Pancreas (tissue), 10 donors: ENCODE data around the gene PRKCQ. TPM values are rescaled to one million over a fixed set of nuclear protein-coding genes. Genes with fewer than 3 reads are reported as not detected.

Experiments used
- ATAC-seq, 4 donors: fragments of 200-7000 bp; cut with Tn5 transposase; one replicate each; pipeline versions ENCODE4 v1.8.0 to v1.9.1; 2020; ENCODE audit warnings: mild to moderate bottlenecking in 4 of 4, moderate library complexity in 4 of 4
- DNase-seq, 6 donors: peaks; one replicate each; pipeline ENCODE4 v3.0.0-alpha.2; 2020
- FAIRE-seq: peaks from 2 replicates; lab custom pipeline; 2012; peaks lifted over from hg19 to GRCh38; lab: Jason Lieb, UNC
- H3K27ac ChIP-seq, 4 donors: fragments of 200-600 bp; sonication (generic); 1 replicate in 3 of 4; 2 replicates in 1 of 4; pipeline versions ENCODE4 v1.5.0 to v1.8.0; 2020
- H3K27me3 ChIP-seq, 4 donors: fragments of 200-600 bp; one replicate each; pipeline ENCODE4 v1.8.0; 2021
- H3K36me3 ChIP-seq, 3 donors: fragments of 200-600 bp; sonication (generic) in 1 of 3; one replicate each; pipeline versions ENCODE4 v1.5.0 to v1.8.0; 2020 to 2021
- H3K4me1 ChIP-seq, 3 donors: fragments of 200-600 bp; one replicate each; pipeline ENCODE4 v1.8.0; 2021
- H3K4me3 ChIP-seq, 4 donors: fragments of 200-600 bp; sonication (generic) in 2 of 4; one replicate each; pipeline versions ENCODE4 v1.5.0 to v1.8.0; 2020 to 2021
- H3K9me3 ChIP-seq, 4 donors: fragments of 200-600 bp; one replicate each; pipeline ENCODE4 v1.8.0; 2021
- CTCF ChIP-seq, 4 donors: fragments of 200-600 bp; sonication (generic) in 3 of 4; IDR thresholded peaks; one replicate each; pipeline versions ENCODE4 v1.5.0 to v1.8.0; 2021; ENCODE audit warnings: antibody characterized with exemption in 4 of 4
- WGBS, 2 donors: extraction: QIAGEN DNeasy Blood & Tissue Kit; methylation state at CpG; one replicate each; pipeline ENCODE4 v1.1.7; 2013; 5-methylcytosine and 5-hydroxymethylcytosine counted together
- intact Hi-C, 3 donors: fragments of 100-400 bp; cut with DNase I; formaldehyde crosslinking; loops; one replicate each; pipeline versions ENCODE4 v1.11.1 to v1.14.2; 2022
- polyA plus RNA-seq, 2 donors: library from polyadenylated mRNA; stranded (reverse); fragments of 200-250 nt; gene quantifications; one replicate each; pipeline ENCODE4 v1.2.3, GENCODE V29; 2013
- total RNA-seq, 6 donors: library from RNA; stranded (reverse); fragmentation: NEBNext Ultra II Directional in 4 of 6; extraction: Animal tissue kit (Norgen Biotek cat#: 25700) in 4 of 6; gene quantifications; one replicate each; pipeline versions ENCODE4 v1.2.1 to v1.2.4, GENCODE V29; 2021 to 2023
- donor health status: healthy with polysubstance abuse.
- donor health status: DM: no; HTN: no; CAD: no; lungs with moderate emphysema.
- donor health status: DM: no; HTN: no; CAD: no.
- donor health status: control.
- donor health status: control.
- donor health status: Bipolar disorder and iron deficiency.
- donor health status: DM: yes; HTN: yes; CAD: no.
- donor health status: DM: no; HTN: no; CAD: no.
- donor health status: DM: no; HTN: no; CAD: no.
- donor health status: DM: yes; HTN: yes; CAD: no.

The PRKCQ gene
- total and polyA plus RNA-seq, 8 donors, result 1.4 to 5.2 (median 3.4) TPM

- FAIRE-seq (no peak), DNase-seq (no peak), ATAC-seq (no peak)
- Histone ChIP-seq H3K27ac (no peak overlapping the region), H3K9me3 (no peaks in the 10 kb centered on the region), H3K4me1 (no peaks in the 10 kb centered on the region), H3K27me3 (no peaks in the 10 kb centered on the region), H3K36me3 (no peaks in the 10 kb centered on the region), H3K4me3 (no peak overlapping the region)
- TF ChIP-seq CTCF (IDR thresholded peaks at IDR 0.05), result no peak
- intact Hi-C loops, result no loop called here
These were observed 110.4 kb downstream of the PRKCQ start for GRCh38 chr10:6469661-6470060.

GRCh38 chr10:6465854-6466601, 114.0 kb downstream of the PRKCQ start:
- intact Hi-C loops, result no loop called here
- no peak for TF ChIP-seq CTCF (IDR thresholded peaks at IDR 0.05)
- 89 to 94% methylated on average over 7 of the region's 7 CpGs for WGBS, 2 donors
- no peak overlapping the region for H3K27ac ChIP-seq
- H3K4me1 ChIP-seq, result no peaks in the 10 kb centered on the region
- H3K4me3 ChIP-seq, result no peak overlapping the region
- no peaks in the 10 kb centered on the region for H3K9me3 ChIP-seq
- FAIRE-seq (no peak), ATAC-seq (no peak), DNase-seq (no peak)
- no peaks in the 10 kb centered on the region for H3K36me3 ChIP-seq
- no peaks in the 10 kb centered on the region for H3K27me3 ChIP-seq

GRCh38 chr10:6465437-6465836, 114.6 kb downstream of the PRKCQ start:
- H3K36me3 ChIP-seq, result no peaks in the 10 kb centered on the region
- intact Hi-C loops, result no loop called here
- H3K9me3 ChIP-seq, result no peaks in the 10 kb centered on the region
- no peak overlapping the region for H3K27ac ChIP-seq
- no peak for ATAC-seq
- no peaks in the 10 kb centered on the region for H3K4me1 ChIP-seq
- H3K4me3 ChIP-seq, result no peak overlapping the region
- no peak for FAIRE-seq
- H3K27me3 ChIP-seq, result no peaks in the 10 kb centered on the region
- no peak for DNase-seq
- 79 to 86% methylated on average over 7 of the region's 7 CpGs for WGBS, 2 donors
- TF ChIP-seq CTCF (IDR thresholded peaks at IDR 0.05), result no peak

GRCh38 chr10:6464862-6465430, 115.1 kb downstream of the PRKCQ start:
- H3K9me3 ChIP-seq, result no peaks in the 10 kb centered on the region
- ATAC-seq (no peak), DNase-seq (no peak), FAIRE-seq (no peak)
- H3K4me3 ChIP-seq, result no peak overlapping the region
- H3K36me3 ChIP-seq, result no peaks in the 10 kb centered on the region
- TF ChIP-seq CTCF (IDR thresholded peaks at IDR 0.05), result no peak
- no peaks in the 10 kb centered on the region for H3K4me1 ChIP-seq
- H3K27me3 ChIP-seq, result no peaks in the 10 kb centered on the region
- intact Hi-C loops, result no loop called here
- no peak overlapping the region for H3K27ac ChIP-seq
- 94 to 97% methylated on average over 9 of the region's 9 CpGs for WGBS, 2 donors

GRCh38 chr10:6463366-6463765, 116.7 kb downstream of the PRKCQ start:
- Histone ChIP-seq H3K4me1 (no peaks in the 10 kb centered on the region), H3K27ac (no peak overlapping the region), H3K36me3 (no peaks in the 10 kb centered on the region), H3K27me3 (no peaks in the 10 kb centered on the region), H3K9me3 (no peaks in the 10 kb centered on the region), H3K4me3 (no peak overlapping the region)
- WGBS, 2 donors, result 90 to 91% methylated on average over 7 of the region's 7 CpGs
- no peak for TF ChIP-seq CTCF (IDR thresholded peaks at IDR 0.05)
- ATAC-seq (no peak), FAIRE-seq (no peak), DNase-seq (no peak)
- intact Hi-C loops, result no loop called here
